GM21390 (cell line): ENCODE data around the gene TNKS1BP1.
A peak's percentile ranks its signal among the peaks of the same experiment; 100 is the strongest.
"Not testable (repeated sequence)": the region's sequence is repeated elsewhere in the genome, so short reads cannot be mapped to it uniquely, and the experiment has no call there.

Experiments
- ATAC-seq: cut with Tn5 transposase; IDR thresholded peaks from one replicate; pipeline ENCODE4 v1.9.1; 2021; ENCODE audit not compliant: unreplicated experiment

The TNKS1BP1 gene

GRCh38 chr11:57311109-57311936, 13.4 kb downstream of the TNKS1BP1 start:
- ATAC-seq, result peak; percentile 99

GRCh38 chr11:57310630-57311086, 14.1 kb downstream of the TNKS1BP1 start:
- ATAC-seq, result no peak

- ATAC-seq, result no peak
Measured at GRCh38 chr11:57310091-57310490, 14.7 kb downstream of the TNKS1BP1 start.

- ATAC-seq, result no peak
Measured at GRCh38 chr11:57309106-57310059, 15.4 kb downstream of the TNKS1BP1 start.

- ATAC-seq, result no peak
Measured at GRCh38 chr11:57308426-57309060, 16.2 kb downstream of the TNKS1BP1 start.

GRCh38 chr11:57307666-57308270, 17.0 kb downstream of the TNKS1BP1 start:
- no peak for ATAC-seq

GRCh38 chr11:57306940-57307565, 17.7 kb downstream of the TNKS1BP1 start:
- no peak for ATAC-seq

GRCh38 chr11:57306161-57306876, 18.4 kb downstream of the TNKS1BP1 start:
- no peak for ATAC-seq

GRCh38 chr11:57305523-57305922, 19.2 kb downstream of the TNKS1BP1 start:
- no peak for ATAC-seq

GRCh38 chr11:57303990-57304579, 20.7 kb downstream of the TNKS1BP1 start:
- ATAC-seq, result no peak

- no peak for ATAC-seq
Measured at GRCh38 chr11:57303280-57303989, 21.3 kb downstream of the TNKS1BP1 start.

- no peak for ATAC-seq
Measured at GRCh38 chr11:57302489-57302888, 22.3 kb downstream of the TNKS1BP1 start.

GRCh38 chr11:57301711-57302423, 22.9 kb downstream of the TNKS1BP1 start:
- ATAC-seq, result no peak

- no peak for ATAC-seq
Measured at GRCh38 chr11:57300785-57301184, 24.0 kb downstream of the TNKS1BP1 start.

- no peak for ATAC-seq
Measured at GRCh38 chr11:57299150-57299737, 25.5 kb downstream of the TNKS1BP1 start.

- no peak for ATAC-seq
Measured at GRCh38 chr11:57297221-57297620, 27.5 kb downstream of the TNKS1BP1 start.

GRCh38 chr11:57296205-57296604, 28.5 kb downstream of the TNKS1BP1 start:
- not testable (repeated sequence) for ATAC-seq
